Effector CD4-positive, alpha-beta T cell (primary cell): ENCODE measurements around the gene LRRC17.
"Not testable (repeated sequence)": the region's sequence is repeated elsewhere in the genome, so short reads cannot be mapped to it uniquely, and the experiment has no call there.

Experiments used
- DNase-seq: peaks from one replicate; pipeline ENCODE4 v3.0.0-alpha.2; 2020

Gene LRRC17

DNA sequence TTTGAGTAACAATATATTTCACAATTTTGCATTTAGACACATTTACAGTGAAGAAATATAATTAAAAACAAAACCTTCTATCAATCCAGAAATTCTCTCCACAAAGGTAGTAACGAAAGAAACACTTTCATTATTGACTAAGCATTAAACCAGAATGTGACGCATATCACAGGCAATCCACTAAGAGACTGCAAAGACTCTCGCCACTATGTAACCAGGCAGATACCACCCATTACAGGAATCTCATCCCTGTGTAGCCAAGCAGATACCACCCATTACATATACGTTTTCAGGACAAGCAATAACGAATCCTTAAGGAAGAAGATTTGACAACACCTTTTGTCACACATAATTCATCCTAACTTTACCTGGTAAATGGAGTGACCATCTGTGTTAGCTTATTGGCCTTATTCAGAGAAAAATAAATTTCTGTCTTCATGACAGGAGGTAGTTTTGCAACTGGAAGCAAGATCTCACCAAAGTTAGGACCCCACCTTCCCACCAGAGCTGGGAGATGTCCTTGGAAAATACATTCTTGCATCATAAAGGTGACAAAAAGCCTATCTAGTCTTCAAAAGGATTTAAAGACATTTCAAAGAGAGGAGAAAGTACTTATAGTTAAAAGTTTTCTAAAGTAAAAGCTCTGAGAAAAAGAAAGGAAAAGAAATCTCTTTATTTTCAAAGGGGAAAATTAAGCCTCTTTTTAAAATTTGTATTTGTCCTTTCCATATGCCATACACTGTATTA is 30.8 kb downstream of the LRRC17 start:
- no peak for DNase-seq

DNA sequence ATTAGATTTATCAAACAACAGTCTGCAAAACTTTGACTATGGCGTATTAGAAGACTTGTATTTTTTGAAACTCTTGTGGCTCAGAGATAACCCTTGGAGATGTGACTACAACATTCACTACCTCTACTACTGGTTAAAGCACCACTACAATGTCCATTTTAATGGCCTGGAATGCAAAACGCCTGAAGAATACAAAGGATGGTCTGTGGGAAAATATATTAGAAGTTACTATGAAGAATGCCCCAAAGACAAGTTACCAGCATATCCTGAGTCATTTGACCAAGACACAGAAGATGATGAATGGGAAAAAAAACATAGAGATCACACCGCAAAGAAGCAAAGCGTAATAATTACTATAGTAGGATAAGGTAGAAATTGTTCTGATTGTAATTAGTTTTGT is 31.4 kb downstream of the LRRC17 start:
- no peak for DNase-seq

DNA sequence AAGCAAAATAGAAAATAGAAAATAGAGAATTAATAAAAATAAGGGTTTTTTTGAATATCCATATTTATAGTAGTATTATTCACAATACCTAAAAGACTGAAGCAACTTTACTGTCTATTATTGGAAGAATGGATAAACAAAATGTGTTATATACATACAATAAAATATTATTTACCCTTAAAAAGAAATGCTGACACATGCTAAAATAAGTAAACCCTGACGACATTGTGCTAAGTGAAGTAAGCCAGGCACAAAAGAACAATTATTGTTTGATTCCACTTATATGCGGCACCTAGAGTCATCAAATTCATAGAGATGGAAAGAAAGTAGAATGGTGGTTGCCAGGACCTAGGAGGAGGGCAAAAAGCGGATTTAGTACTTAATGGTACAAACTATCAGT is 39.0 kb downstream of the LRRC17 start:
- DNase-seq = no peak

DNA sequence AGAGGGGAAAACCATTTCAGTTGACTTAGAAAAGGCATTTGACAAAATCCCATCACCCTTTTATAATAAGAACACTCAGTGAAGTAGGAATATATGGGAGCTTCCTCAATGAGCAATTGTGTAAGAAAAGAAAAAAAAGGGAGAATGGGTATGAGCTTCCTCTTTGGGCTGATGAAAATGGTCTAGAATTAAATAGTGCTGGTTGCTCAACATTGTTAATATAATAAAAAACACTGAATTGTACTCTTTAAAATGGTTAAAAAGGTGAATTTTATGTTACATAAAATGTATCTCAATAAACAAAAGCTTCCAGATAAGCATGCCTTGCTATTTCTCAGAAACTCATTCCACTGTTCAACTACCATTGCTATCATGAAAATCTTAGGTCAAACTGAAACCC is 40.6 kb downstream of the LRRC17 start:
- DNase-seq = no peak

DNA sequence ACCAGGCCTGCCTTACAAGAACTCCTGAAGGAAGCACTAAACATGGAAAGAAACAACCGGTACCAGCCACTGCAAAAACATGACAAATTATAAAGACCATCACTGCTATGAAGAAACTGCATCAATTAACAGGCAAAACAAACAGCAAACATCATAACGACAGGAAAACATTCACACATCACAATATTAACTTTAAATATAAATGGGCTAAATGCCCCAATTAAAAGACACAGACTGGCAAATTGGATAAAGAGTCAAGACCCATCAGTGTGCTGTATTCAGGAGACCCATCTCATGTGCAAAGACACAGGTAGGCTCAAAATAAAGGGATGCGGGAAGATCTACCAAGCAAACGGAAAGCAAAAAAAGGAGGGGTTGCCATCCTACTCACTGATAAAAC is 41.6 kb downstream of the LRRC17 start:
- DNase-seq = not testable (repeated sequence)

DNA sequence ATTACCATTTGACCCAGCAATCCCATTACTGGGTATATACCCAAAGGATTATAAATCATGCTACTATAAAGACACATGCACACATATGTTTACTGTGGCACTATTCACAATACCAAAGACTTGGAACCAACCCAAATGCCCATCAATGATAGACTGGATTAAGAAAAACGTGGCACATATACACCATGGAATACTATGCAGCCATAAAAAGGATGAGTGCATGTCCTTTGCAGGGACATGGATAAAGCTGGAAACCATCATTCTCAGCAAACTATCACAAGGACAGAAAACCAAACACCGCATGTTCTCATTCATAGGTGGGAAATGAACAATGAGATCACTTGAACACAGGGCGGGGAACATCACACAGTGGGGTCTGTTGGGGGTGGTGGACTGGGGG is 45.2 kb downstream of the LRRC17 start:
- DNase-seq = not testable (repeated sequence)

DNA sequence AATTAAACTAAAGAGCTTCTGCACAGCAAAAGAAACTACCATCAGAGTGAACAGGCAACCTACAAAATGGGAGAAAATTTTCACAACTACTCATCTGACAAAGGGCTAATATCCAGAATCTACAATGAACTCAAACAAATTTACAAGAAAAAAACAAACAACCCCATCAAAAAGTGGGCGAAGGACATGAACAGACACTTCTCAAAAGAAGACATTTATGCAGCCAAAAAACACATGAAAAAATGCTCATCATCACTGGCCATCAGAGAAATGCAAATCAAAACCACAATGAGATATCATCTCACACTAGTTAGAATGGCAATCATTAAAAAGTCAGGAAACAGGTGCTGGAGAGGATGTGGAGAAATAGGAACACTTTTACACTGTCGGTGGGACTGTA is 49.2 kb downstream of the LRRC17 start:
- DNase-seq = not testable (repeated sequence)

DNA sequence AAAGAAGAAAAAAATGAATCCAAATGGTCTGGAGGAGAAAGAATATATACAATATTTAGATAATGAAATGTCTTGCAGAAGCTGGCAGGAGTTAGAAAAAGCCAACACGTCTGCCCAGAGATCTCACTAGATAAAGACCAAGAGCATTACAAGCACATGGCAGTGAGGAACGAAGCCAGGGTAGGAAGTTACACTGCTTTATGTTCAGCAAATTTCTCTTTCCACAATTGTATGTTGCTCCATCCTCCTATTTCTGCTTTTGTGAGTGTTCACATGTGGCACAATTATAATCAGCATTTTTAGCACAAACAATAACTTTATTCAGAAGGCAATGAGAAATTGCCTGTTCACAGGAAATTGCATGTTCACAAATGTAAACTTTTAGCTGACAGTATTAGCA is 53.7 kb downstream of the LRRC17 start:
- no peak for DNase-seq

DNA sequence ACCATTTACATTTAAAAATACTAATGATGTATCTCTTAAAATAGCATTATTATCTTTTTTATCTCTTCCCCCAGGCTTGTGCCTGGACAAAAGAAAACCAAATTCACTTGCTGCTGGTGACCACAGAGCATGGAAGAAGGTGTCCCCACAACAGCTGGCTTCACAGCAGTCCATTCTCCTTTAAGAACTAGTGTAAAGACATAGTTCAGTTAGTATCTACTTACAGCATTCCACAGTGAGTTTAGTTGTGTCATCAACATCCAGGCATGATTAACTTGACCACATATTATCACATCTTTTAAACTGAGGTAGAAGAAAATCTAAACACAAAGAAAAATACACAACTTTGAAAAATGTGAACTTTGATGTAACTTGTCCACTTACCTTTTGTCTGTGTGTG is 55.0 kb downstream of the LRRC17 start:
- no peak for DNase-seq

DNA sequence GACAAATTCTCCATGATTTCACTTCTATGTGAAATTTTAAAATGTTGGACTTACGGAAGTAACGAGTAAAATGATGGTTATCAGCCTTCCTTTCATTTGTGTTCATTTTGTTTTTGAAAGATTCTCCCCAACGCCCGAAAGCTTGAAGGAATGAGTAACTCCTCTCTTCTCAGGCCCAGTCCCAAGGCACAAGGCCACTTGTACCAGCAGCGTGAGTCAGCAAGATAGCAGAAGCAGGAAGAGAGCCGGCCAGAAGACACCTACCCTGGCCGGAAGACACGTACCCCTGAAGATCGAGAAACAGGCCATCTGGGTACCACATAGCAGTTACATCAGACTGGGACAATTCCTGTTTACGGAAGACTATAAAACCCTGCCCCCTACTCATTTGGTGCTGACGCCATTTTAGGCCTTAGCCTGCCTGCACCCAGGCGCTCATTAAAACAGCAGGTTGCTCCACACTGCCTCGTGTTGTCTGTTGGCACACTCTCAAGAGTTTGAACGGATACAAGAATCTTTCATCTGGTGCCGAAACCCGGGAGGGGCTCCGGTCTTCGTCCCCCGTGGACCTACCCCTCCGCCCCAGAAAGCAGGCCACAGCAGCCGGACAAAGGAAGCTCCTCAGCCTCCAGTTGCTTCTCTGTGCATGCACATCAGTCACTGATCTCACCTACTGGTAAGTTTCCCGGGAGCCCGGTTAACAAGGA is 60.4 kb downstream of the LRRC17 start:
- DNase-seq = no peak

DNA sequence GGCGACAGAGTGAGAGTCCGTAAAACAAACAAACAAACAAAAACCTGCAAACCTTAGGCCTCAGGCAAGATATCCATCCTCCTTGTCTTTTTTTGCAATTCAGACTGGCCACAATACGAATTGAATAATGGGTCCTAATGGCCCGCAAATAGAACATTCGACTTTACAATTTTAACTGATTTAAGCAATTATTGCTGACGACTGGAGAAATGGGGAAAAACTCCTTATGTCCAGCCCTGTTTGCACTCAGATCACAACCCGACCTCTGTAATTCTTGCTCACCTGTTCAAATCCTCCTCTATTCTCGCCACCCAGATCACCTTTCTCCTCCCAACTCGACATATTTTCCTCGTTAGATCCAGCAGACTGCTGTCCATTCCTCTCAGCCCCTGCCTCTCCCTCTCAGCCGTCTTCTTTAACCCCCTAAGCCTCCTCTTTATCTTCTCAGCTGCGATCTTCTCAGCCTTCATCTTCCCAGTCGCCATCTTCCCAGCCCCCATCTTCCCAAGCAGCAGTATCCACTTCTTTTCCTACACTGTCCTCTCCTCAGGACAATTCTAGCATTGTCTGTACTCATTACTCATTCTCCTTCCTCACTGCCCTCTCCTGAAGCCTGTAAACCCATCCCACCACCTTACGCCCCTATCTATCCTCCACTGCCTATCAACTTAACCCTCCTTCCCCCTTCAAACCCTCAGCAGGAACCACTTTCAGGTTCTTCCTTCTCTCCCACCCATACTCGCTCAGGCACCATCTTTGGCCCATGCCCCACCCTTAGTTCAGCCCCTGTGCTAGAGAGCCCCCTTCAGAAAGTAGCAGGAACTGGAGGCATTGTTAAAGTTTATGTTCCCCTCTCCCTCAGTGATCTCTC is 61.8 kb downstream of the LRRC17 start:
- DNase-seq = no peak

DNA sequence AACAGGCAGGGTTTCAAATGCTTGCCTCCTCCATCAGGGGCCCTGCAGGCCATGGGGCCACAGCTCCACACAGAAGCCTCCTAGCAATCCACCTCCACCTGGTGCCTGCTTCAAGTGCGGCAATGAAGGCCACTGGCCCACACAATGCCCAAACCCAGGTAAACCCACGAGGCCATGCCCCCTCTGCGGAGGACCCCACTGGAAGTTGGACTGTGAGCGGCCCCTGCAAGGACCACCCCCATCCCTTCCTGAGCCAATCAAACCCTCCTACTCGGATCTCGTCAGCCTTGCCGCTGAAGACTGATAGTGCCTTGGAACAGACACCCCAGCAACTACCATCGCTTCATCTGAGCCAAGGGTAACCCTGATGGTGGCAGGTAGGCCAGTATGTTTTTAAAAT is 63.1 kb downstream of the LRRC17 start:
- no peak for DNase-seq

DNA sequence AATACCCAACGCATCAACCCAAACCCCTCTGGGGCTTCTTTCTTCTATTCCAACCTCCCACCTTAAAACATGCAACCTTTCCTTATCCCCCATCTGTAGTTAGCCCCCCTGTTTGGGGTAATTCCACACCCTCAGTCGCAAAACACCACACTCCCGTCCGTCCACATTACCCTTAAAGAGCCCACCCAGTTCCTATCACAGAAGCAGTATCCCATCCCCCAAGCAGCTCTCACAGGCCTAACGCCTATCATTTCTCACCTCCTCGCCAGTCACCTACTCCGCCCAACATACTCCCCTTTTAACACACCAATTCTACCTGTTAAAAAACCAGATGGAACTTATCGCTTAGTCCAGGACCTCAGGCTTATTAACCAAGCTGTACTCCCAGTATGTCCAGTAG is 63.7 kb downstream of the LRRC17 start:
- no peak for DNase-seq

DNA sequence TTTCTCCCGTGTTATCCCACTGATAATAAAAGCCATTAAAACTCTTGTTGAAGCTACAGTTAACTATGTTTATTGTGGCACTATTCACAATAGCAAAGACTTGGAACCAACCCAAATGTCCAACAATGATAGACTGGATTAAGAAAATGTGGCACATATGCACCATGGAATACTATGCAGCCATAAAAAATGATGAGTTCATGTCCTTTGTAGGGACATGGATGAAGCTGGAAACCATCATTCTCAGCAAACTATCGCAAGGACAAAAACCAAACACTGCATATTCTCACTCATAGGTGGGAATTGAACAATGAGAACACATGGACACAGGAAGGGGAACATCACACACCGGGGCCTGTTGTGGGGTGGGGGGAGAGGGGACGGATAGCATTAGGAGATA is 64.8 kb downstream of the LRRC17 start:
- not testable (repeated sequence) for DNase-seq

DNA sequence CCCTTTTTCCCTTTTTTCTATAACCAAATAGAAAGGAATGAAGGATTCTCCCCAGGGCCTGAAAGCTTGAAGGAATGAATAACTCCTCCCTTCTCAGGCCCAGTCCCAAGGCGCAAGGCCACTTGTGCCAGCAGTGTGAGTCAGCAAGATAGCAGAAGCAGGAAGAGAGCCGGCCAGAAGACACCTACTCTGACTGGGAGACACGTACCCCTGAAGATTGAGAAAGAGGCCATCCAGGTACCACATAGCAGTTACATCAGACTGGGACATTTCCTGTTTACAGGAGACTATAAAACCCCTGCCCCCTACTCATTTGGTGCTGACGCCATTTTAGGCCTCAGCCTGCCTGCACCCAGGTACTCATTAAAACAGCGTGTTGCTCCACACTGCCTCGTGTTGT is 65.5 kb downstream of the LRRC17 start:
- DNase-seq = no peak

DNA sequence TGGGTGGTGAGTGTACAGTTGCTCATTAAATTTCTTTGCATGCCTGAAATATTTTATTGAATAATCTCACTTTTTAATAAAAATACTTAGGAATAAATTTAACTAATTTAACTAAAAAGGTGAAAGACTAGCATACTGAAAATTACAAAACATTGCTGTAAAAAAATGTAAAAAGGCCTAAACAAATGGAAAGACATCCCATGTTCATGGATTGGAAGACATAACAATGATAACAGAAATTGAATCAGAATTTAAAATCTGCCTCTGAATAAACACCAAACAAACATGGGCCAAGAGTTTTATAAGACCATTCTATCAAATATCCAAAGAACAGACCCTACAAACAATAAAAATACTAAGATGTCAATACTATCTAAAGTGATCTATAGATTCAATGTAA is 66.9 kb downstream of the LRRC17 start:
- DNase-seq = no peak

DNA sequence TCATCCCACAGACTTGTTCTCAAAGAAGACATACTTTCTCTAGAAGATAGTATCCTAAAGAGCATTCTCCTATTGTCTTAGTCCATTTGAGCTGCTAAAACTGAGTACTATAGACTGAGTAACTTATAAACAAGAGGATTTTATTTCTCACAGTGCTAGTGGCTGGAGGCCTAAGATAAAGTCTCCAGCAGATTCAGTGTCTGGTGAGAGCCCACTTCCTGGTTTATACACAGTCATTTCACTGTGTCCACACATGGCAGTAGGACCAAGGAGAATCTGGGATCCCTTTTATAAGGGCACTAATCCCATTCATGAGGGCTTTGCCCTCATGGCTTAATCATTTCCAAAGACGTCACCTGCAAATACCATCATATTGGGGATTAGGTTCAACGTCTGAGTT is 68.7 kb downstream of the LRRC17 start:
- DNase-seq = no peak

DNA sequence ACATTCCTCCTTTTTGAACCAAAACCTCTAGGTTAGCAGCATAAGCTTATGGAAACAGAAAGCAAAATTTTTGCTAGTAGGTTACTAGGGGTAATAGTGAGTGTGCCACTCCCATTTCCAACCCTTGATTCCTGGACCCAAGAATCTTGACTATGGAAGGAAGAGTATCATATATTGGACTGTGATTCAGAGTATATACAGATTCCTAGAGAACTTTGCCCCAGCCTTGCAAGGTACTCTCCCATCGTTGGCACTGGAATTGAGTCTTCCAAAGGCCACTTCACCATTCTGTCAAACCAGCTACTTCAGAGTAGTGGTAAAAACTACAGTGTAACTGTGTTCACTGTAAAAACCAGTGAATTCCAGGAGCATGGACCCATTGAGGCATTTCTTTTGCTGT is 69.4 kb downstream of the LRRC17 start:
- no peak for DNase-seq

DNA sequence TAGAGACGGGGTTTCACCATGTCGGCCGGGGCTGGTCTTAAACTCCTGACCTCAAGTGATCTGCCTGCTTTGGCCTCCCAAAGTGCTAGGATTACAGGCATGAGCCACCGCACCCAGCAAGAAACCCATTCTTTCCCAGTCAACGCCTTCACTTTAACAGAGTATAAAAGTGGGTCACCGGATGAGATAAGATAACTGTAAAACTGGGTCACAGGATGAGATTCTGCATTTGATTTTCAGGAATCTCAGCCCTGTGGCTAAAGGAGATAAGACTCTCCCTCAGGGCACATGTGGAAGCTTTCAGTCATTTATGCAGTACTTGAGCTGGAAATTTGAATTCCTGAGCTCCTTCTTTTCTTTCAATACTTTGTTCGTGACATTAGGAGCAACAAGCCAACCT is 70.8 kb downstream of the LRRC17 start:
- no peak for DNase-seq

DNA sequence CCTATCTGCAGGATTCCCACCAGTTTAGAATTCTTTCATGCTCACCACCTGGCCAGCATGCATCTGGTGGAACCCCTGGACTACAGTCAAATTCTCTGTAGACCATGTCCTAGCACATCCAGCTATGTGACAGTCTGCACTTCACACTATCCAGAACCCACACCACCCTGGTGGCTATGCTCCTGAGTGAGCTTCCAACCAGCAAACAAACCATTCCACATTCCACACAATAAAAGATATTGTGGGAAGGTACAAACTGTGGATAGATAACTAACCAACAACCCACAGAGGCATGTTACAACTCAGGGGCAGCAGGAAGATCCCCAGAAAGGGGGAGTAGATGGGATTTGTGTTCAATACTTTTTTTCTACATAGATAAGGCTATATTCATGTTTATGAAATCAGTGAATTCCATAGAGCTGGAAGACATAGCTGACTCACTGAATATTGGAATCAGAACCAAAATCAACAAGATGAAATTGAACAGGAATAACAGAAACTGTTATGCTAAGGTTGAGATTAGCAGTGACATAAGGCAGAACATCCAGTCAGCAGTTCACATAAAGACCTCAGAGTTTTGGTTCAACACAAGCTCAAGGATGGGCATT is 72.5 kb downstream of the LRRC17 start:
- no peak for DNase-seq

DNA sequence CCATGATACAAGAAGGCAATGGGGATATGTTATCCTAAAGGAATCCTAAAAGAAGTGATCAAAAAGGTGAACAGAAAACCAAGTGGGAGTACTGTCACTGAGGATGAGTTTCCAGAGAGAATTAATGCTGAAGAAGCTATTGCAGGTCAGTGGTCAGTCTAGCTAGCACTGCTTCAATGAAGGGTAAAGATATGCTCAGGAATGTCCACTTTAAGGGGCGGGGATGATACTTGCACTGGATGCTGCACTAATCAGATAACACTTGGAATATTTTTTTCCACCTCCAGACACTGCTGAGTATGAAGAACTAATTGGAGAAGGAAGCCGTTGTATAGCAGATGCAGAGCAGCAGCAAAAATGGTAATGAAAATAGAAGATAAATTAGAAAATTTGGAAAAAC is 75.3 kb downstream of the LRRC17 start:
- DNase-seq = no peak

DNA sequence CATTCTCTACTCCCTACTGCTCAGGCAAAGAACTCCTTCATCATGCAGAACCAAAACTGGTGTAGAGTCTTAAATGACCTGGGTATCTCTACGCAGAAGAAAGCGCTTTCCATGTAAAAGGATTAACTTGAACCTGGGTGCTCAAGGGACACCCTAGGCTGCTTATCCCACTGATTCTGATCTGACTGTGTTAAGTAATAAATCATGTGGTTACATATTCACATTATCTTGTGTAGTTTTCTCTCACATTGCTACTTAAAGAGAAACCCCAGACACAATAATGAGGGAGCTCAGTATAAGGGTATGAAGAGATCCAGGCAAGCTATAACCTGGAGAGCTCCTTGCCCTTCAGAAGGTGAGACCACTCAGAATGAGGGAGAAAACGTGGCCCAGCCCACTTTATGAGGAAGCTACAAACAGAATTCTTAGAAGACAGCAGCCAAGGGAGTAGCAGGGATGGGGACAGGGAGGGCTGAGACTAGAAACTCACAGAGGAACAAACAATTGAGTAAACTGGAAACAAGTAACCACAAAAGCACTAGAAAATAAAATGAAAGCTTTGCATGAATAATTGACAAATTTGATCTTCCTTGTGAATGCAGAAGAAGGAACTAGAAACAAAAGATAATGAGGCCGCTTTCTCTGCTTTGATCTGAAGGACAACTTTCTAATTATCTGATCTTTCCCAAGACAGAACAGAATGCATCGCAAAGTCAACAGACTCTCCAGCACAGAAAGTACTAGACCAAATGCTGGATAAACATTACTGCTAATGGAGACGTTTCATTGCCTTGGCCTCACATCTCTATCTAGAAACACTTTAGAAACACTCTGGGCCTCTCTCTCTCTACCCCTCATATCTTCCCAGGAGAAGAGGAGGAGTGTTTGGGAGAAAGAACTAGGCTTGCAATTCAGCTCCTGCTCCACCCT is 76.1 kb downstream of the LRRC17 start:
- DNase-seq = no peak
